HepG2 (cell line): Measurements from ENCODE around the gene ITPR1. TPM values are rescaled to one million over a fixed set of nuclear protein-coding genes. Genes with fewer than 3 reads are reported as not detected.
A peak's percentile ranks its signal among the peaks of the same experiment; 100 is the strongest.

ENCODE experiments used
- ATAC-seq: fragments of 200-7000 bp; cut with Tn5 transposase; 3 replicates; pipeline ENCODE4 v1.9.1; 2020; ENCODE audit warnings: mild to moderate bottlenecking, moderate library complexity
- BruUV-seq: library from RNA; stranded (reverse); fragments of 400-500 nt; replicated peaks from 2 replicates; lab custom pipeline; 2021; lab: Mats Ljungman, UMichigan
- CTCF ChIA-PET: fragments of 300-600 bp; formaldehyde crosslinking; extraction: SDS; loops from one replicate; lab custom pipeline; 2021; ENCODE audit warnings: low total read pairs, inconsistent platforms, low intra/inter-chr PET ratio; lab: Yijun Ruan, JAX
- POLR2A ChIA-PET: fragments of 350-600 bp; sonication (Branson Sonifier 250); formaldehyde crosslinking; loops from one replicate; lab custom pipeline; 2020; ENCODE audit warnings: antibody characterized with exemption, inconsistent platforms; lab: Yijun Ruan, JAX
- DNase-seq: peaks from one replicate; pipeline ENCODE4 v3.0.0-alpha.2; 2015; ENCODE audit warnings: low spot score
- FAIRE-seq: peaks from 3 replicates; lab custom pipeline; 2011; peaks lifted over from hg19 to GRCh38; lab: Jason Lieb, UNC
- H2AFZ ChIP-seq: one replicate; pipeline ENCODE4 v1.6.1; 2011; ENCODE audit warnings: low read length, inconsistent platforms
- H3K27ac ChIP-seq: fragments of 300-600 bp; 3 replicates; pipeline ENCODE4 v1.8.0; 2011; ENCODE audit warnings: mixed run types, mild to moderate bottlenecking, mixed read lengths, low read length, inconsistent platforms; ENCODE audit not compliant: insufficient read depth; ENCODE audit errors: extremely low read length
- H3K27me3 ChIP-seq, 2 experiments: fragments of 200-600 bp in 1 of 2; 2 replicates in 1 of 2; 3 replicates in 1 of 2; pipeline versions ENCODE4 v1.6.0 to v1.8.0; 2011; ENCODE audit warnings: low read length in 2 of 2, mild to moderate bottlenecking in 2 of 2, moderate library complexity in 2 of 2, inconsistent platforms in 1 of 2; ENCODE audit not compliant: insufficient read depth in 2 of 2, control insufficient read depth in 1 of 2
- H3K36me3 ChIP-seq, 2 experiments: fragments of 200-600 bp in 1 of 2; replicated peaks in 1 of 2; 2 replicates in 1 of 2; 3 replicates in 1 of 2; pipeline versions ENCODE4 v1.5.1 to v1.8.0; 2011; ENCODE audit warnings: low read length in 2 of 2, inconsistent platforms in 1 of 2; ENCODE audit not compliant: insufficient read depth in 2 of 2, control insufficient read depth in 1 of 2
- H3K4me1 ChIP-seq: 2 replicates; pipeline ENCODE4 v1.5.1; 2012; ENCODE audit warnings: low read length, inconsistent platforms; ENCODE audit not compliant: insufficient read depth
- H3K4me2 ChIP-seq: 2 replicates; pipeline ENCODE4 v1.6.0; 2011; ENCODE audit warnings: low read depth, low read length, inconsistent platforms
- H3K4me3 ChIP-seq, 3 experiments: fragments of 200-600 bp in 1 of 3; sonication (generic), shearing (Covaris generic) in 1 of 3; replicated peaks in 1 of 3; 2 replicates each; pipeline ENCODE4 v1.5.1; 2011 to 2016; ENCODE audit warnings: low read length in 3 of 3, inconsistent platforms in 2 of 3, low read depth in 2 of 3, mild to moderate bottlenecking in 2 of 3, control low read depth in 1 of 3, mixed read lengths in 1 of 3; ENCODE audit not compliant: insufficient read depth in 1 of 3
- H3K79me2 ChIP-seq: one replicate; pipeline ENCODE4 v1.6.1; 2011; ENCODE audit warnings: low read length, inconsistent platforms; ENCODE audit not compliant: insufficient read depth
- H3K9ac ChIP-seq: 2 replicates; pipeline ENCODE4 v1.6.0; 2011; ENCODE audit warnings: mild to moderate bottlenecking, low read depth, low read length, inconsistent platforms; ENCODE audit not compliant: insufficient read depth
- H3K9me3 ChIP-seq: 2 replicates; pipeline ENCODE4 v1.5.1; 2012; ENCODE audit warnings: mild to moderate bottlenecking, low read length
- H4K20me1 ChIP-seq: 2 replicates; pipeline ENCODE4 v1.6.0; 2011; ENCODE audit warnings: inconsistent platforms, mild to moderate bottlenecking, low read length, moderate library complexity; ENCODE audit not compliant: insufficient read depth
- ARID2 ChIP-seq: sonication (generic); formaldehyde crosslinking; IDR thresholded peaks from 2 replicates; pipeline ENCODE4 v1.8.1; 2022; ENCODE audit warnings: mild to moderate bottlenecking, missing genetic modification reagents, borderline replicate concordance
- CREBL2 ChIP-seq: sonication (generic); formaldehyde crosslinking; IDR thresholded peaks from 2 replicates; pipeline ENCODE4 v1.8.1; 2023; ENCODE audit warnings: missing genetic modification reagents, mild to moderate bottlenecking, borderline replicate concordance
- EED ChIP-seq: sonication (generic); formaldehyde crosslinking; IDR thresholded peaks from 2 replicates; pipeline ENCODE4 v1.5.0; 2020; ENCODE audit warnings: mild to moderate bottlenecking, missing genetic modification reagents
- GPN1 ChIP-seq: sonication (generic); formaldehyde crosslinking; IDR thresholded peaks from 2 replicates; pipeline ENCODE4 v1.5.1; 2020; ENCODE audit warnings: missing genetic modification reagents, borderline replicate concordance
- HNF4A ChIP-seq: sonication (generic); formaldehyde crosslinking; IDR thresholded peaks from 2 replicates; pipeline ENCODE4 v1.4.0; 2020; ENCODE audit warnings: missing genetic modification reagents
- KMT2A ChIP-seq: sonication (generic); formaldehyde crosslinking; IDR thresholded peaks from 2 replicates; pipeline ENCODE4 v1.4.0; 2020; ENCODE audit warnings: missing genetic modification reagents
- SATB2 ChIP-seq: sonication (generic); formaldehyde crosslinking; IDR thresholded peaks from 2 replicates; pipeline ENCODE4 v1.5.0; 2020; ENCODE audit warnings: missing genetic modification reagents
- ZBTB7B ChIP-seq: sonication (generic); formaldehyde crosslinking; IDR thresholded peaks from 2 replicates; pipeline ENCODE4 v1.4.0; 2020; ENCODE audit warnings: missing genetic modification reagents
- ZFP36L1 ChIP-seq: sonication (generic); formaldehyde crosslinking; IDR thresholded peaks from 2 replicates; pipeline ENCODE4 v1.8.0; 2022; ENCODE audit warnings: mild to moderate bottlenecking, missing genetic modification reagents, moderate library complexity
- ZFX ChIP-seq: sonication (generic); formaldehyde crosslinking; IDR thresholded peaks from 2 replicates; pipeline ENCODE4 v1.4.0; 2020; ENCODE audit warnings: mild to moderate bottlenecking, low read depth, missing genetic modification reagents, moderate library complexity
- ZNF891 ChIP-seq: sonication (generic); formaldehyde crosslinking; IDR thresholded peaks from 2 replicates; pipeline ENCODE4 v1.5.0; 2020; ENCODE audit warnings: mild to moderate bottlenecking, missing genetic modification reagents
- ZSCAN21 ChIP-seq: sonication (generic); formaldehyde crosslinking; IDR thresholded peaks from 2 replicates; pipeline ENCODE4 v1.8.0; 2022; ENCODE audit warnings: mild to moderate bottlenecking, missing genetic modification reagents, moderate library complexity, borderline replicate concordance
- WGBS: methylation state at CpG from one replicate; pipeline ENCODE4 v1.1.6; 2017; ENCODE audit warnings: low lambda C conversion rate; 5-methylcytosine and 5-hydroxymethylcytosine counted together
- in situ Hi-C: cut with HindIII; loops from 2 replicates; pipeline ENCODE4 v1.10.0; 2017; ENCODE audit warnings: low pct_unique_long_range_greater_than_20kb; ENCODE audit not compliant: extremely low pct_ligation_motif_present
- intact Hi-C: fragments of 100-400 bp; cut with micrococcal nuclease; formaldehyde crosslinking; loops from one replicate; pipeline ENCODE4 v1.10.0; 2022; ENCODE audit not compliant: unreplicated experiment
- polyA plus RNA-seq, 8 experiments: library from polyadenylated mRNA; depleted of rRNA in 3 of 8; stranded (reverse) in 7 of 8; unstranded in 1 of 8; fragments of >200 nt; fragmentation: Illumina TruSeq in 4 of 8; extraction: Trizol in 4 of 8; gene quantifications; 2 replicates each; pipeline versions ENCODE4 v1.2.1 to v1.2.3, GENCODE V29; 2011 to 2016; ENCODE audit warnings: low read depth in 4 of 8, missing spikeins in 1 of 8, mixed read lengths in 1 of 8; ENCODE audit not compliant: insufficient read depth in 1 of 8
- total RNA-seq, 5 experiments: library from RNA; depleted of rRNA; stranded (reverse); fragments of >200 nt; fragmentation: Illumina TruSeq; extraction: Trizol; gene quantifications; 2 replicates each; pipeline ENCODE4 v1.2.3, GENCODE V29; 2016; ENCODE audit warnings: low read depth in 1 of 5
- TF ChIP-seq, protein P1 (sequence below): sonication (generic); formaldehyde crosslinking; IDR thresholded peaks from 2 replicates; pipeline ENCODE4 v1.5.0; 2020; ENCODE audit warnings: missing genetic modification reagents
- TF ChIP-seq, protein P2 (sequence below): sonication (generic); formaldehyde crosslinking; IDR thresholded peaks from 2 replicates; pipeline ENCODE4 v1.4.0; 2020; ENCODE audit warnings: mild to moderate bottlenecking, missing genetic modification reagents

ITPR1 gene
- total and polyA plus RNA-seq, 2 of the 13 experiments (the other 11 are each of a cell fraction or from before 2014, with no cell fraction given), result 10.0 to 11.4 TPM

- BruUV-seq, result no TSS peak
- Histone ChIP-seq H3K36me3 (0 out of 5 replicates have a peak, but pooled peaks cover 0 to 4% of the 10 kb centered on the region in 2 experiments), H3K9ac (no peak overlapping the region), H2AFZ (no peak overlapping the region), H3K4me3 (no peak overlapping the region), H3K79me2 (no peaks in the 10 kb centered on the region), H3K4me1 (peaks cover 92% of the 10 kb centered on the region), H3K27ac (peak overlapping the region; percentile 27), H4K20me1 (no peaks in the 10 kb centered on the region), H3K27me3 (no peaks in the 10 kb centered on the region), H3K9me3 (no peaks in the 10 kb centered on the region), H3K4me2 (peak overlapping the region; percentile 47; the same call in 1 of the 2 replicates)
- FAIRE-seq (peak; percentile 46), DNase-seq (peak; percentile 24), ATAC-seq (peak; percentile 52)
- WGBS, result 71% methylated on average over 6 of the region's 6 CpGs
- CTCF ChIA-PET, result no interaction called here
- intact Hi-C loops, result loop anchor here (2.0 kb wide), 1 partner anchor 13 kb away; the partner anchor contains the start of gene ITPR1
- in situ Hi-C loops, result no loop called here
- POLR2A ChIA-PET, result interaction anchor here (12.6 kb wide), 1 partner anchor 13 kb away, joined by 120 read pairs; the partner anchor contains the start of gene ITPR1
- TF ChIP-seq CREBL2 (CRISPR knock-in tag) (no peak), EED (CRISPR knock-in tag) (no peak), ZSCAN21 (CRISPR knock-in tag) (no peak), ZFX (no peak), ARID2 (CRISPR knock-in tag) (no peak), GPN1 (CRISPR knock-in tag) (no peak), ZBTB7B (no peak), KMT2A (CRISPR knock-in tag) (no peak), ZFP36L1 (CRISPR knock-in tag) (no peak), HNF4A (peak; percentile 27; the same call in 1 of the 2 replicates), SATB2 (CRISPR knock-in tag) (no peak), ZNF891 (CRISPR knock-in tag) (no peak)
- TF ChIP-seq, protein P1, sequence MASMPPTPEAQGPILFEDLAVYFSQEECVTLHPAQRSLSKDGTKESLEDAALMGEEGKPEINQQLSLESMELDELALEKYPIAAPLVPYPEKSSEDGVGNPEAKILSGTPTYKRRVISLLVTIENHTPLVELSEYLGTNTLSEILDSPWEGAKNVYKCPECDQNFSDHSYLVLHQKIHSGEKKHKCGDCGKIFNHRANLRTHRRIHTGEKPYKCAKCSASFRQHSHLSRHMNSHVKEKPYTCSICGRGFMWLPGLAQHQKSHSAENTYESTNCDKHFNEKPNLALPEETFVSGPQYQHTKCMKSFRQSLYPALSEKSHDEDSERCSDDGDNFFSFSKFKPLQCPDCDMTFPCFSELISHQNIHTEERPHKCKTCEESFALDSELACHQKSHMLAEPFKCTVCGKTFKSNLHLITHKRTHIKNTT (CRISPR knock-in tag), result no peak
- TF ChIP-seq, protein P2, sequence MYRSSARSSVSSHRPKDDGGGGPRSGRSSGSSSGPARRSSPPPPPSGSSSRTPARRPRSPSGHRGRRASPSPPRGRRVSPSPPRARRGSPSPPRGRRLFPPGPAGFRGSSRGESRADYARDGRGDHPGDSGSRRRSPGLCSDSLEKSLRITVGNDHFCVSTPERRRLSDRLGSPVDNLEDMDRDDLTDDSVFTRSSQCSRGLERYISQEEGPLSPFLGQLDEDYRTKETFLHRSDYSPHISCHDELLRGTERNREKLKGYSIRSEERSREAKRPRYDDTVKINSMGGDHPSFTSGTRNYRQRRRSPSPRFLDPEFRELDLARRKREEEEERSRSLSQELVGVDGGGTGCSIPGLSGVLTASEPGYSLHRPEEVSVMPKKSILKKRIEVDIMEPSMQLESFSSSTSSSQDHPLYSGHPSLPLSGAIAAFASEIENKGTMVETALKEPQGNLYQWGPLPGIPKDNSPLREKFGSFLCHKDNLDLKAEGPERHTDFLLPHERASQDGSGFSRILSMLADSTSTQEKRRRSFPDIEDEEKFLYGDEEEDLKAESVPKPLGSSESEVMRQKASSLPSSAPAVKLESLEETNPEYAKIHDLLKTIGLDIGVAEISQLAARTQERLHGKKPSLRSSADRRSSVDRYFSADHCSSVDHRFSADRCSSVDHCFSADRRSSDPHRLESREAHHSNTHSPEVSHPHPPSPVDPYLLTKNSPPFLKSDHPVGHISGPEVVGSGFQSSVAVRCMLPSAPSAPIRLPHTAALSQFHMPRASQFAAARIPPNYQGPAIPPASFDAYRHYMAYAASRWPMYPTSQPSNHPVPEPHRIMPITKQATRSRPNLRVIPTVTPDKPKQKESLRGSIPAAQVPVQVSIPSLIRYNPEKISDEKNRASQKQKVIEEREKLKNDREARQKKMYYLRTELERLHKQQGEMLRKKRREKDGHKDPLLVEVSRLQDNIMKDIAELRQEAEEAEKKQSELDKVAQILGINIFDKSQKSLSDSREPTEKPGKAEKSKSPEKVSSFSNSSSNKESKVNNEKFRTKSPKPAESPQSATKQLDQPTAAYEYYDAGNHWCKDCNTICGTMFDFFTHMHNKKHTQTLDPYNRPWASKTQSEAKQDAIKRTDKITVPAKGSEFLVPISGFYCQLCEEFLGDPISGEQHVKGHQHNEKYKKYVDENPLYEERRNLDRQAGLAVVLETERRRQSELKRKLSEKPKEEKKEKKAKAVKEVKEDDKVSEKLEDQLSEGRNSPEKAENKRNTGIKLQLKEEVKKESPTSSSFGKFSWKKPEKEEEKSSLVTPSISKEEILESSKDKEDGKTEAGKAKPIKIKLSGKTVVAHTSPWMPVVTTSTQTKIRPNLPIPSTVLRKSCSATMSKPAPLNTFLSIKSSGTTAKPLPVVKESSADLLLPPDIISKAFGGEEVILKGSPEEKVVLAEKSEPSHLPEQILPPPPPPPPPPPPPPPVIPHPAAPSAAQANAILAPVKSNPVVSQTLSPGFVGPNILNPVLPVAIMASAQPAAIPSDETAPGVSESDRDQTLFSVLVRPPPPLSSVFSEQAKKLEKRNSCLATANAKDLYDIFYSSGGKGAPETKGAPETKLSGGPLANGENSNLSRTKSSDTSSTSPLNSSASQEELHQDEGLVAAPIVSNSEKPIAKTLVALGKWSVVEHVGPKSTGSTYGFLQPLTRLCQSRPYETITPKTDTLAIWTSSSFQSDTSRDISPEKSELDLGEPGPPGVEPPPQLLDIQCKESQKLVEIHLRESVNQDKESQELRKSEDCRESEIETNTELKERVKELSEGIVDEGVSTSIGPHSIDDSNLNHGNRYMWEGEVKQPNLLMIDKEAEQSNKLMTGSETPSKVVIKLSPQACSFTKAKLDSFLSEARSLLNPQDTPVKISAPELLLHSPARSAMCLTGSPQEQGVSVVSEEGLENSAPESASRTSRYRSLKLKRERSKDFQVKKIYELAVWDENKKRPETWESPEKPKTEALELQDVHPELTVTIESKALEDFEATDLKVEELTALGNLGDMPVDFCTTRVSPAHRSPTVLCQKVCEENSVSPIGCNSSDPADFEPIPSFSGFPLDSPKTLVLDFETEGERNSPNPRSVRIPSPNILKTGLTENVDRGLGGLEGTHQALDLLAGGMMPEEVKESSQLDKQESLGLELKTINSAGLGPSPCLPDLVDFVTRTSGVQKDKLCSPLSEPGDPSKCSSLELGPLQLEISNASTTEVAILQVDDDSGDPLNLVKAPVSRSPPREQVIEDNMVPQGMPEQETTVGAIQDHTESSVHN (CRISPR knock-in tag), result no peak
Observed at GRCh38 chr3:4505688-4506558, 12.8 kb downstream of the ITPR1 start.
